Common myeloid progenitor, CD34-positive (primary cell): ENCODE measurements around the gene CSNK2A1.
A peak's percentile ranks its signal among the peaks of the same experiment; 100 is the strongest.

ENCODE experiments used
- CTCF ChIA-PET: fragments of 350-600 bp; sonication (Branson Sonifier 250); formaldehyde crosslinking; loops from one replicate; lab custom pipeline; 2021; ENCODE audit warnings: antibody characterized with exemption; lab: Charles Lee
- POLR2A ChIA-PET: fragments of 350-600 bp; sonication (Branson Sonifier 250); formaldehyde crosslinking; loops from one replicate; lab custom pipeline; 2021; ENCODE audit warnings: antibody characterized with exemption; lab: Charles Lee
- DNase-seq, 3 donors: peaks; one replicate each; pipeline versions ENCODE4 v3.0.0 to v3.0.0-alpha.2; 2013
- H3K27ac ChIP-seq, 2 experiments: 1 replicate in 1 of 2; 2 replicates in 1 of 2; pipeline ENCODE4 v1.7.0; 2013; ENCODE audit warnings: inconsistent platforms in 2 of 2, low read length in 2 of 2, mild to moderate bottlenecking in 2 of 2, low read depth in 1 of 2, moderate library complexity in 1 of 2; ENCODE audit not compliant: severe bottlenecking in 2 of 2, insufficient read depth in 1 of 2, poor library complexity in 1 of 2
- H3K27me3 ChIP-seq, 5 experiments: replicated peaks in 2 of 5; 1 replicate in 3 of 5; 2 replicates in 2 of 5; pipeline versions ENCODE4 v1.6.1 to v1.7.0; 2013; ENCODE audit warnings: low read length in 4 of 5, mild to moderate bottlenecking in 2 of 5, moderate library complexity in 2 of 5, inconsistent platforms in 1 of 5; ENCODE audit not compliant: insufficient read depth in 5 of 5, control insufficient read depth in 4 of 5
- H3K36me3 ChIP-seq, 4 experiments: 1 replicate in 2 of 4; 2 replicates in 2 of 4; pipeline versions ENCODE4 v1.6.1 to v1.7.0; 2013; ENCODE audit warnings: low read length in 3 of 4, control low read depth in 1 of 4, mild to moderate bottlenecking in 1 of 4; ENCODE audit not compliant: control insufficient read depth in 4 of 4, insufficient read depth in 4 of 4
- H3K4me1 ChIP-seq, 4 experiments: 1 replicate in 3 of 4; 2 replicates in 1 of 4; pipeline versions ENCODE4 v1.6.1 to v1.7.1; 2013; ENCODE audit warnings: low read length in 3 of 4, mild to moderate bottlenecking in 3 of 4, control low read depth in 1 of 4, inconsistent platforms in 1 of 4, moderate library complexity in 1 of 4; ENCODE audit not compliant: control insufficient read depth in 4 of 4, insufficient read depth in 4 of 4; ENCODE audit errors: control extremely low read depth in 1 of 4
- H3K4me3 ChIP-seq, 7 experiments: 1 replicate in 4 of 7; 2 replicates in 3 of 7; pipeline versions ENCODE4 v1.5.1 to v1.7.0; 2013; ENCODE audit warnings: mild to moderate bottlenecking in 7 of 7, low read length in 6 of 7, moderate library complexity in 6 of 7, inconsistent platforms in 2 of 7, low read depth in 2 of 7, control low read depth in 1 of 7; ENCODE audit not compliant: insufficient read depth in 4 of 7, control insufficient read depth in 1 of 7; ENCODE audit errors: extremely low read depth in 1 of 7
- H3K9me3 ChIP-seq, 5 experiments: 1 replicate in 4 of 5; 2 replicates in 1 of 5; pipeline versions ENCODE4 v1.6.1 to v1.7.1; 2013; ENCODE audit warnings: low read length in 4 of 5, mild to moderate bottlenecking in 2 of 5, inconsistent platforms in 1 of 5, low read depth in 1 of 5, moderate library complexity in 1 of 5; ENCODE audit not compliant: control insufficient read depth in 4 of 5, insufficient read depth in 2 of 5; ENCODE audit errors: control extremely low read depth in 1 of 5
- WGBS: methylation state at CpG from one replicate; pipeline ENCODE4 v1.1.5; 2013; ENCODE audit not compliant: insufficient coverage; 5-methylcytosine and 5-hydroxymethylcytosine counted together

CSNK2A1 gene

DNA sequence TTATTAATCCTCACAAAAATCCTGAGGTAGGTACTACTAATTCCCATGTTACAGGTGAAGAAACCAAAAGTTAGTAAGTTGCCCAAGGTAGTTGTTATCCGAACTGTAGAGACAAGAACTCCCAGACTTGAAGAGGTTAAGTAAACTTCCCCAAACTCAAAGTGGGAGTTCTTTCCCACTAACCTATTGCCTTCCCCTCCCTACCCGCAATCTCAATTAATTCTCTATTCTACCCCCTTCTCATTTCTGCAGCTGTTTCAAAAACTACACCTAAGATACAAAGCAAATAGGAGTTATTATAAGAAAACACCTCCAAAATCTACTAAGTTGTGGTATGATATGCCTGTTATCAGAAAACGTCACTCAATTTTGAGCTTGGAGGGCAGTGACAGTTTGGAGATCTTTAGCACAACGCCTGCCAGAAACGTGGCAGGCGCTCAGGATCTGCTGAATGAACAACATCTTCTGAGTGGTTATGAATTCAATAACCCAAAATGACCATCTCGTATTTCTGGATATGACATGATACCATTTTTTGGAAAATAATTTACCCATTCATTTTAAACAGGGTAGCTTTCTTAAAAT lies 7.1 kb downstream of the CSNK2A1 start:
- ChIA-PET POLR2A (no interaction called here), CTCF (interaction anchor here (1.1 to 1.6 kb wide), 2 partner anchors 8 to 21 kb away, joined by 3 to 4 read pairs; no protein-coding TSS in a partner anchor)
- no peaks in the 10 kb centered on the region for H3K27me3 ChIP-seq
- H3K4me3 ChIP-seq, result peak overlapping the region in 2 of 7 experiments; percentile 13 to 52
- no peaks in the 10 kb centered on the region for H3K9me3 ChIP-seq
- H3K27ac ChIP-seq, result peak overlapping the region in 1 of 2 experiments; percentile 49
- H3K4me1 ChIP-seq, result peaks cover 10 to 44% (median 19%) of the 10 kb centered on the region in 4 experiments
- H3K36me3 ChIP-seq, result peaks cover 0 to 27% (median 3%) of the 10 kb centered on the region in 4 experiments
- DNase-seq, result peak in 1 of 3 donors; percentile 29
- 57% methylated on average over 5 of the region's 7 CpGs for WGBS

DNA sequence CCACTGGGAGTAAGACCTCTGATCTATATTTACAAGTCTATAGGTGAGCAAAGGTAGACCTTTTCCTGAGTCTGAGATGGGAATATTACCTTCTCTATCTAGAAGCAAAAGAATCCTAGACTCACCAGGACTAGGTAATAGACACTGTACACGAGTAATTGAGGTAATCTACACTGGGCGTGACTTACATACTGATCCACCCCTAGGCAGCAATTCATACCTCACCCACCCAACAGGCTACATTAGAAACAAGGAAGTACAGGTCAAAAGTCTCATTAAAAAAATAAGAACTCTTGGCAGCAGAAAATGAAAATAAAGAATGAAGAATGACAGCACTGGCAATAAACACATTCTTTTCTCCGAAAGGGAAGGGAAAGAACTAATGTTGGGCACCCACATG lies 7.6 kb downstream of the CSNK2A1 start:
- H3K4me1 ChIP-seq, result peaks cover 10 to 44% (median 19%) of the 10 kb centered on the region in 4 experiments
- ChIA-PET CTCF (interaction anchor here (1.1 to 1.6 kb wide), 2 partner anchors 9 to 21 kb away, joined by 3 to 4 read pairs; no protein-coding TSS in a partner anchor), POLR2A (no interaction called here)
- H3K36me3 ChIP-seq, result peaks cover 0 to 23% (median 3%) of the 10 kb centered on the region in 4 experiments
- no peaks in the 10 kb centered on the region for H3K27me3 ChIP-seq
- WGBS, result no CpG with 5 or more reads among the region's 3 CpGs
- peak; percentile 36 to 78 (median 68) for DNase-seq
- peak overlapping the region in 2 of 7 experiments; percentile 13 to 52 for H3K4me3 ChIP-seq
- H3K9me3 ChIP-seq, result no peaks in the 10 kb centered on the region
- H3K27ac ChIP-seq, result peak overlapping the region in 1 of 2 experiments; percentile 49

DNA sequence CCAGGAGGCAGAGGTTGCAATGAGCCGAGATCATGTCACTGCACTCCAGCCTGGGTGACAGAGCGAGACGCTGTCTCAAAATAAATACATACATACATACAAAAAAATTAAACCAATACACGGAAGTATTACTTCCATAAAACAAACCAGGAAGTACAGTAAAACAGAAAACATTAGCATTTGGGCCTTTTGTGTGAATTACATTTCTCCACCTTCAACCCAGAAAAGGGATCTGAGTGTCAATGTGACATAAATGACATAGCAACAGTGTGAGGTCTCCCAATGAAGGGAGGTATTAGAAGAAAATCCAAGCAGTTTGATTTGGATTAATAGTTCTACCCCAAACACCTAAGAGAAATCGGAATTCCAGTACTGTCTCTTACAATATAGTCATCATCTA lies 10.1 kb downstream of the CSNK2A1 start:
- Histone ChIP-seq H3K36me3 (peaks cover 3 to 29% (median 8%) of the 10 kb centered on the region in 4 experiments), H3K27ac (no peak overlapping the region), H3K9me3 (peaks cover 0 to 2% (median 0%) of the 10 kb centered on the region in 5 experiments), H3K27me3 (no peaks in the 10 kb centered on the region), H3K4me1 (peaks cover 5 to 26% (median 14%) of the 10 kb centered on the region in 4 experiments), H3K4me3 (no peak overlapping the region)
- CTCF ChIA-PET, result no interaction called here
- POLR2A ChIA-PET, result no interaction called here
- WGBS, result 60% methylated on average over 1 of the region's 5 CpGs
- no peak for DNase-seq

DNA sequence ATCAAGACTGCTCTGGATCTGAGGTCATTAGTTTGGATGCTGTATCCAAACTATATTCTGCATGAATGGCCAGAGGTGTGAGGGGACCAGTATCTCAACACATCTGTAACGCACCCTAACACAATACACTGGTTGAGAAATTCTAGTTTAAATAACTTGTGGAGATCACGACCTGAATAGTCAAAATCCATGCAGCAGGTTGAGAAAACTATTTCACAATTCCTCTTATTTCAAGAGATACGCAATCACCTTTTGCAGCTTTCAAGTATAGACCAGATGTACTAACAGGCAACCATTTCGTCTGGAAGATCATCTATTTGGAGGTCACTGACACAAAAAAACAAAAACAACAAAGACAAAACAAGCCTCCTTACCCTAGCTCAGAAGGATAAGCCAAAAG lies 11.1 kb downstream of the CSNK2A1 start:
- no peak for DNase-seq
- CTCF ChIA-PET, result no interaction called here
- H3K4me1 ChIP-seq, result peaks cover 5 to 21% (median 12%) of the 10 kb centered on the region in 4 experiments
- 100% methylated on average over 2 of the region's 4 CpGs for whole genome bisulfite sequencing
- H3K27me3 ChIP-seq, result no peaks in the 10 kb centered on the region
- peak overlapping the region in 1 of 2 experiments; percentile 1 for H3K27ac ChIP-seq
- H3K9me3 ChIP-seq, result peaks cover 0 to 10% (median under 1%) of the 10 kb centered on the region in 5 experiments
- POLR2A ChIA-PET, result no interaction called here
- no peak overlapping the region for H3K4me3 ChIP-seq
- H3K36me3 ChIP-seq, result peaks cover 3 to 39% (median 12%) of the 10 kb centered on the region in 4 experiments

DNA sequence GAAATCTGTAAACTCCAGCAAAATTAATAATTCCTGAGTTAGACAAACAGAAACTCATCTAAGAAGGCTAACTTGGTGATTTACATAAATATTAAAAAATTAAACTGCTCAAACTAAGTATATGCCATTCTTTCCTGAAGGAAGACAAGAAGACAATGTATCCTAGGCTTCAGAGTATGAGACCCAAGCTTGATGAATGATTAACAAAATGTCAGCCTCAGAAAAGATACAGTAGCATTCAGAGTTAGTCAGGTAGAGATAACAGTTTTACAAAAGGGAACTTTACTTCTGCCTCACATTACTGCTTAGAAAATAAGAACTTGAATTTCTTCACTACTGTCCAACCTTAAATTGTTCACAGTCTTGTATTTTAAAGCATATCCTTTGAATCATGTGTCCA lies 12.0 kb downstream of the CSNK2A1 start:
- peaks cover 0 to 19% (median 8%) of the 10 kb centered on the region in 5 experiments for H3K9me3 ChIP-seq
- peaks cover 7 to 43% (median 19%) of the 10 kb centered on the region in 4 experiments for H3K36me3 ChIP-seq
- ChIA-PET CTCF (interaction anchor here (0.6 to 1.1 kb wide), 2 partner anchors 179 to 302 kb away, joined by 3 read pairs; no protein-coding TSS in a partner anchor), POLR2A (interaction anchor here (1.2 kb wide), 1 partner anchor 11 kb away, joined by 3 read pairs; no protein-coding TSS in a partner anchor)
- peak overlapping the region in 1 of 2 experiments; percentile 4 for H3K27ac ChIP-seq
- H3K27me3 ChIP-seq, result no peaks in the 10 kb centered on the region
- peaks cover 5 to 13% (median 11%) of the 10 kb centered on the region in 4 experiments for H3K4me1 ChIP-seq
- no peak for DNase-seq
- no peak overlapping the region for H3K4me3 ChIP-seq

DNA sequence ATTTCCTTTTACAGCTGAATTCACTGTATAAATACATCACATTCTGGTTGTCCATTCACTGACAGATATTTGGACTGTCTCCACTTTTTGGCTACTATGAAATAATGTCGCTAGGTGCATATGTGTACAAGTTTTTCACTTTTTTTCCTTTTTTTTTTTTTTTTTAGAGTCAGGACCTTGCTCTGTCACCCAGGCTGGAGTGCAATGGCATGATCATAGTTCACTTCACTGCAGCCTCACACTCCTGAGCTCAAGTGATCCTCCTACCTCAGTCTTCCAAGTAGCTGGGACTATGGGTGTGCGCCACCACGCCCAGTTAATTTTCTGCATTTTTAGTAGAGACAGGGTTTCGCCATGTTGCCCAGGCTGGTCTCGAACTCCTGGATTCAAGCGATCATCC lies 13.3 kb downstream of the CSNK2A1 start:
- 88% methylated on average over 5 of the region's 6 CpGs for WGBS
- peaks cover 7 to 50% (median 26%) of the 10 kb centered on the region in 4 experiments for H3K36me3 ChIP-seq
- ChIA-PET CTCF (no interaction called here), POLR2A (interaction anchor here (0.7 kb wide), 1 partner anchor 12 kb away, joined by 3 read pairs; no protein-coding TSS in a partner anchor)
- no peak overlapping the region for H3K4me3 ChIP-seq
- H3K27ac ChIP-seq, result no peak overlapping the region
- DNase-seq, result no peak
- peaks cover 0 to 19% (median 11%) of the 10 kb centered on the region in 5 experiments for H3K9me3 ChIP-seq
- H3K4me1 ChIP-seq, result peaks cover 0 to 2% (median under 1%) of the 10 kb centered on the region in 4 experiments
- H3K27me3 ChIP-seq, result no peaks in the 10 kb centered on the region
